DOHH2 (cell line): Measurements from ENCODE around the gene SEC14L3.

Source experiments
- H3F3A ChIP-seq: fragments of 200-600 bp; sonication (generic), shearing (Covaris generic); 2 replicates; pipeline ENCODE4 v1.6.0; 2016; ENCODE audit warnings: antibody characterized with exemption, mild to moderate bottlenecking; ENCODE audit not compliant: control insufficient read depth, insufficient read depth
- H3K27ac ChIP-seq: fragments of 200-600 bp; sonication (generic); 2 replicates; pipeline ENCODE4 v1.5.1; 2014; ENCODE audit warnings: low read depth, mild to moderate bottlenecking, low read length, moderate library complexity
- H3K27me3 ChIP-seq: fragments of 200-600 bp; sonication (generic); 2 replicates; pipeline ENCODE4 v1.6.1; 2014; ENCODE audit warnings: mild to moderate bottlenecking, low read length, mixed read lengths; ENCODE audit not compliant: control insufficient read depth
- H3K36me3 ChIP-seq: fragments of 200-600 bp; sonication (generic); 2 replicates; pipeline ENCODE4 v1.6.1; 2014; ENCODE audit warnings: mild to moderate bottlenecking, low read length, moderate library complexity, mixed read lengths; ENCODE audit not compliant: control insufficient read depth
- H3K4me1 ChIP-seq: fragments of 200-600 bp; sonication (generic); 2 replicates; pipeline ENCODE4 v1.6.1; 2014; ENCODE audit warnings: mild to moderate bottlenecking, low read length, mixed read lengths; ENCODE audit not compliant: control insufficient read depth
- H3K4me2 ChIP-seq: fragments of 200-600 bp; sonication (generic); 2 replicates; pipeline ENCODE4 v1.6.0; 2014; ENCODE audit warnings: mild to moderate bottlenecking, low read length, moderate library complexity
- H3K4me3 ChIP-seq: fragments of 200-600 bp; sonication (generic); 2 replicates; pipeline ENCODE4 v1.5.1; 2014; ENCODE audit warnings: mild to moderate bottlenecking, low read length, mixed read lengths
- H3K79me2 ChIP-seq: fragments of 200-600 bp; sonication (generic); 2 replicates; pipeline ENCODE4 v1.6.1; 2014; ENCODE audit warnings: mild to moderate bottlenecking, low read length, mixed read lengths; ENCODE audit not compliant: control insufficient read depth
- H3K9me2 ChIP-seq: fragments of 200-600 bp; sonication (generic); replicated peaks from 2 replicates; pipeline ENCODE4 v1.6.1; 2014; ENCODE audit warnings: mild to moderate bottlenecking, low read length, mixed read lengths; ENCODE audit not compliant: control insufficient read depth
- H3K9me3 ChIP-seq: fragments of 200-600 bp; sonication (generic); 2 replicates; pipeline ENCODE4 v1.6.1; 2014; ENCODE audit warnings: antibody characterized with exemption, low read length, mixed read lengths; ENCODE audit not compliant: control insufficient read depth, insufficient read depth
- H4K20me1 ChIP-seq: fragments of 200-600 bp; sonication (generic); 2 replicates; pipeline ENCODE4 v1.6.0; 2014; ENCODE audit warnings: low read depth, mild to moderate bottlenecking, antibody characterized with exemption, low read length, moderate library complexity; ENCODE audit not compliant: control insufficient read depth, insufficient read depth
- CTCF ChIP-seq: fragments of 200-600 bp; sonication (generic); IDR thresholded peaks from one replicate; pipeline ENCODE4 v1.5.1; 2014; ENCODE audit warnings: antibody characterized with exemption, mild to moderate bottlenecking, low read depth, low read length; ENCODE audit not compliant: poor library complexity, severe bottlenecking
- EZH2phosphoT487 ChIP-seq: fragments of 200-600 bp; sonication (generic); IDR thresholded peaks from 2 replicates; pipeline ENCODE4 v1.6.1; 2017; ENCODE audit warnings: borderline replicate concordance, mild to moderate bottlenecking, antibody characterized with exemption, low read length, moderate library complexity, mixed read lengths

The SEC14L3 gene

DNA sequence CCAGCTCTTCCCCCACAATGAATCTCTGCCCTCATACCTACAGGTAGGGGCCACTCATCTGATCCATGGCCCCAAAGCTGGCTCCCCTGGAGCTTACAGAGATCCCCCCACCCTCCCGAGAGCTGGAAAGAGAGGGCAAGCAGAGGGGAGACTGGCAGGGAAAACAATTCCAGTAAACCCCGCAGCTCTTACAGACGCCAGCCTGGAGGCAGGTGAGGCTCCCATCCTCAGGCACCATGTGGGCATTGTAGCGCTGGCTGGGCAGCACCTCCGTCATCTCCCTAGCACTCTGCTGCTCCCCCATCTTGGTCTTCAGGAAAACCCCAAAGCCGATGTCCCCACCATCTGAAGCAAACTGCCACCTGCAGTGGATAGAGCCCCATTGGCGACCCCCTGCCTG, 19.6 kb upstream of the SEC14L3 start:
- H3K79me2 ChIP-seq, result no peaks in the 10 kb centered on the region
- no peaks in the 10 kb centered on the region for H4K20me1 ChIP-seq

DNA sequence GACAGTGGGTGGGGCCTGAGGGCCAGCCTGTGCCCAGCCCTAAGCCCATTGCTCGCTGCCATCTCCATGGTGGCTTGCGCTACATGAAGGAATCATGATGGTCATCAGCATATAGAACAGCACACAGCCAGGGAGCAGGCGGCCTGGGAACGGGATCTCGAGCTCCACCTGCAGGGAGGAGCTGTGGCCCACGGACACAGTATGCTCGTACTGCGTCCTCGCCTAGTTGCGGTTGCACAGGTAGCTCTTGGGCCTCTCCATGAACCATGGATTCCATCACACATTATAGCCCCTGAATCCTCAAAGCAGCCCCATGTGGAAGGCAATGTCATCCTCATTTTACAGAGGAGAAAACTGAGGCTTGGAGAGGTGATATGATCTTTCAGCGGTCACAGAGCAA, 18.6 kb upstream of the SEC14L3 start:
- Histone ChIP-seq H3F3A (no peaks in the 10 kb centered on the region), H4K20me1 (no peaks in the 10 kb centered on the region), H3K4me3 (no peak overlapping the region), H3K4me1 (no peaks in the 10 kb centered on the region), H3K9me2 (no peaks in the 10 kb centered on the region), H3K27ac (no peak overlapping the region), H3K9me3 (no peaks in the 10 kb centered on the region), H3K36me3 (no peaks in the 10 kb centered on the region), H3K79me2 (no peaks in the 10 kb centered on the region), H3K27me3 (0 out of 2 replicates have a peak, but pooled peaks cover 3% of the 10 kb centered on the region), H3K4me2 (no peak overlapping the region)
- no peak for TF ChIP-seq EZH2phosphoT487
- TF ChIP-seq CTCF, result no peak

More for the DNA sequence above, 19.6 kb upstream of the SEC14L3 start:
- no peaks in the 10 kb centered on the region for H3K4me1 ChIP-seq
- no peaks in the 10 kb centered on the region for H3K36me3 ChIP-seq
- TF ChIP-seq CTCF, result no peak
- TF ChIP-seq EZH2phosphoT487, result no peak
- H3K4me3 ChIP-seq, result no peak overlapping the region
- H3K4me2 ChIP-seq, result no peak overlapping the region
- no peak overlapping the region for H3K27ac ChIP-seq
- H3K9me2 ChIP-seq, result no peaks in the 10 kb centered on the region
- H3F3A ChIP-seq, result no peaks in the 10 kb centered on the region
- 0 out of 2 replicates have a peak, but pooled peaks cover 3% of the 10 kb centered on the region for H3K27me3 ChIP-seq
- H3K9me3 ChIP-seq, result no peaks in the 10 kb centered on the region

- no peak overlapping the region for H3K4me2 ChIP-seq
- no peaks in the 10 kb centered on the region for H3F3A ChIP-seq
- H3K27me3 ChIP-seq, result 0 out of 2 replicates have a peak, but pooled peaks cover under 1% of the 10 kb centered on the region
- H3K36me3 ChIP-seq, result no peaks in the 10 kb centered on the region
- no peak overlapping the region for H3K27ac ChIP-seq
- no peaks in the 10 kb centered on the region for H3K79me2 ChIP-seq
- no peaks in the 10 kb centered on the region for H3K4me1 ChIP-seq
- no peaks in the 10 kb centered on the region for H3K9me2 ChIP-seq
- no peak overlapping the region for H3K4me3 ChIP-seq
- no peak for TF ChIP-seq CTCF
- H4K20me1 ChIP-seq, result no peaks in the 10 kb centered on the region
- no peaks in the 10 kb centered on the region for H3K9me3 ChIP-seq
These were observed 16.3 kb upstream of the SEC14L3 start for GRCh38 chr22:30488121-30488520.

DNA sequence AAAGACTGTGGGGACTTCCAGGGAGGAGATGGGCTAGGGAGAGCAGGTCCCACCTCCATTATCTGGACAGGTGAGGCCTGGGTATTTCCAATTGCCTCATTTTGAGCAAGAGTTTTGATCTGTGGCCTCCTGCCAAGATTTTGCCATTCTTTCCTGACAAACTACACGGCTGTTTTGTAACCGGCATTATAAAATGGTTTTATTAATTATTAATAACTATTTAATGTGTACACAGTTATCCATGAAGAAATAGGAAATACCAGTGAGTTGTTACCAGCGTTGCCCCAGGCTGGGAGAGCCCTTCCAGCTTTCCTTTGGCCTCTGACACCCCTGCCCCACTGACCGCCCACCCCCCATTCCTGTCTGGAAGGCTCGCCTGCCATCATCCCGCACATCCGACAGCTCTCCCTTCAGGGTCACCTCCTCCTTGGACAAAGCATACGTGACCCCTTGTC, 14.9 kb upstream of the SEC14L3 start:
- H4K20me1 ChIP-seq, result no peaks in the 10 kb centered on the region
- H3K9me2 ChIP-seq, result no peaks in the 10 kb centered on the region
- no peaks in the 10 kb centered on the region for H3K27me3 ChIP-seq
- no peaks in the 10 kb centered on the region for H3K4me1 ChIP-seq
- no peaks in the 10 kb centered on the region for H3K36me3 ChIP-seq
- H3K9me3 ChIP-seq, result no peaks in the 10 kb centered on the region
- no peak for TF ChIP-seq CTCF
- TF ChIP-seq EZH2phosphoT487, result no peak
- H3K79me2 ChIP-seq, result no peaks in the 10 kb centered on the region
- H3K27ac ChIP-seq, result no peak overlapping the region
- no peak overlapping the region for H3K4me3 ChIP-seq
- no peak overlapping the region for H3K4me2 ChIP-seq
- H3F3A ChIP-seq, result no peaks in the 10 kb centered on the region
